GM12891 (cell line): ENCODE measurements around the gene ERLIN1. TPM values are rescaled to one million over a fixed set of nuclear protein-coding genes. Genes with fewer than 3 reads are reported as not detected.

Experiments used
- DNase-seq: peaks from one replicate; pipeline ENCODE4 v3.0.0; 2011; ENCODE audit warnings: low spot score; ENCODE audit not compliant: insufficient read length
- FAIRE-seq: peaks from 2 replicates; lab custom pipeline; 2011; peaks lifted over from hg19 to GRCh38; lab: Jason Lieb, UNC
- PAX5 ChIP-seq: IDR thresholded peaks from 2 replicates; pipeline ENCODE4 v1.6.1; 2011; ENCODE audit warnings: low read length, moderate library complexity, mild to moderate bottlenecking; ENCODE audit not compliant: insufficient read depth, severe bottlenecking
- POLR2A ChIP-seq: IDR thresholded peaks from 2 replicates; pipeline ENCODE4 v1.6.1; 2011; ENCODE audit warnings: low read depth, low read length, control low read depth
- POLR2AphosphoS5 ChIP-seq: IDR thresholded peaks from 2 replicates; pipeline ENCODE4 v1.6.1; 2011; ENCODE audit warnings: low read depth, low read length, control low read depth
- POU2F2 ChIP-seq: IDR thresholded peaks from 2 replicates; pipeline ENCODE4 v1.6.1; 2011; ENCODE audit warnings: low read depth, mild to moderate bottlenecking, control low read depth, low read length, moderate library complexity
- SPI1 ChIP-seq: IDR thresholded peaks from 2 replicates; pipeline ENCODE4 v1.6.1; 2011; ENCODE audit warnings: low read depth, low read length, control low read depth
- TAF1 ChIP-seq: IDR thresholded peaks from 2 replicates; pipeline ENCODE4 v1.6.1; 2011; ENCODE audit warnings: low read depth, low read length, control low read depth
- polyA plus RNA-seq: library from polyadenylated mRNA; unstranded; fragments of >200 nt; gene quantifications from one replicate; pipeline ENCODE4 v1.2.1, GENCODE V29; 2012; ENCODE audit warnings: low read depth, missing spikeins, inconsistent platforms; ENCODE audit not compliant: missing spikeins

The ERLIN1 gene
- polyA plus RNA-seq = 7.9 TPM

- TF ChIP-seq POU2F2 (no peak; the same call in 1 of the 2 replicates), SPI1 (no peak), PAX5 (peak; percentile 77), POLR2AphosphoS5 (peak; percentile 85), TAF1 (peak; percentile 59; the same call in 1 of the 2 replicates), POLR2A (peak; percentile 76)
- peak; percentile 99 for FAIRE-seq
- peak; percentile 77 for DNase-seq
These were observed at the start of gene ERLIN1 for GRCh38 chr10:100185364-100186252. TSS of gene ERLIN1 (minus strand) at chr10:100186029. CDS start at chr10:100185626, 403 bp downstream.

- no peak for TF ChIP-seq PAX5
- TF ChIP-seq TAF1 = no peak
- TF ChIP-seq POLR2AphosphoS5 = no peak
- no peak for TF ChIP-seq SPI1
- no peak for TF ChIP-seq POLR2A
- no peak for TF ChIP-seq POU2F2
- FAIRE-seq (no peak), DNase-seq (no peak)
These were observed 46.3 kb upstream of the ERLIN1 start for GRCh38 chr10:100232101-100232500.

DNA sequence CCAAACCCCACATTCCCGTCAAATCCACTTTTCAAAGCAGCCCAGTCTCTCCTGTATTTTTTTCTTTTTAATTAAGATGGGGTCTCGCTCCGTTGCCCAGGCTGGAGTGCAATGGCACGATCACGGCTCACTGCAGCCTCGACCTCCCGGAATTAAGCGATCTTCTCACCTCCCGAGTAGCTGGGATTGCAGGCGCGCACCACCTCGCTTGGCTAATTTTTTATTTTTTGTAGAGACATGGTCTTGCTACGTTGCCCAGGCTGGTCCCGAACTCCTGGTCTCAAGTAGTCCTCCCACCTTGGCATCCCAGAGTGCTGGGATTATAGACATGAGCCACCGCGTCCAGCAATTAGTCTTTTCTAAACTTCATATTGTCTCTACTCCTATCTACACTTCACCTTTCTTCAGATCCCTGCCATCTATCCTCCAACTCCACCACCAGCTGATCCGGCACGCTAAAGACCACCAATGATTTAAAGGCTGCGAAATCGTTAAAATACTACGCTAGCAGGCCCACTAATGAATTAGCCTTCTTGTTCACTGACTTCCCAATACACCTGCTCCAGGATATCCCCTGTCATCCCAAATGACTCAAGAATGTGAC is 44.1 kb upstream of the ERLIN1 start:
- DNase-seq (no peak), FAIRE-seq (no peak)
- TF ChIP-seq POU2F2 (no peak), POLR2A (no peak), POLR2AphosphoS5 (no peak), TAF1 (no peak), PAX5 (no peak), SPI1 (no peak)

DNA sequence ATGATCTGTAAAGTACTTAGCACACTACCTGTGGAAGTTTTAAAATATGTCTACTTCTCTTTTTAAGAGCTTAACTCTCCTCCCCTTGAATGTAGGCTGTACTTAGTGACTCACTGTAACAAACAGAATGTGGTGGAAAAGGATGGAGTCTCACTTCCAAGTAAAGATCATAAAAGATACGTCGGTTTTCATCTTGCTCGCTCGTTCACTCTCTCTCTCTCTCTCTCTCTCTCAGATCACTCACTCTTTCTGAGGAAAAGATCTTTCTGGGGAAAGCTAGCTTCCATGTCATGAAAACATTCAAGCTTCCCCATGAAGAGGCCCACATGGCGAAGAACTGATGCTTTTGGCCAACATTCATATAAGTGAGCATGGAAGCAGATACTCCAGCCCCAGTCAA is 38.0 kb upstream of the ERLIN1 start:
- FAIRE-seq (no peak), DNase-seq (no peak)
- TF ChIP-seq POLR2A = no peak
- no peak for TF ChIP-seq SPI1
- no peak for TF ChIP-seq TAF1
- no peak for TF ChIP-seq POU2F2
- no peak for TF ChIP-seq PAX5
- TF ChIP-seq POLR2AphosphoS5 = no peak

DNA sequence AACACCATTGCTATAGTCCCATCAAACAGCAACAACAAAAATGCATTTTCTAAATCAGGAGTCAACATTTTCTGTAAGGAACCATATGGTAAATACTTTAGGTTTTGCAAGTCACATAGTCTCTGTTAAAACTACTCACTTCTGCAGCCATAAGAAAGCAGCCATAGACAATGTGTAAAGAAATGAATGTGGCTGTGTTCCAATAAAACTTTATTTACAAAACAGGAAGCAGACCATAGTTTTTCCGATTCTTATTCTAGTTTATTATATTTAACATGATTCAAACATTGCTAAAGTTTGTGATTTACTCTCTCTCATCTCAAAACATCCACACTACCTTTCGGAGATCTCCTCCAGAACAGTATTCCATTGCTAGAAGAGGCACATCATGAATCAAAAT is 36.7 kb upstream of the ERLIN1 start:
- TF ChIP-seq SPI1 = no peak
- TF ChIP-seq POLR2AphosphoS5 = no peak
- no peak for TF ChIP-seq POU2F2
- TF ChIP-seq TAF1 = no peak
- no peak for TF ChIP-seq PAX5
- no peak for TF ChIP-seq POLR2A
- DNase-seq (no peak), FAIRE-seq (no peak)

GRCh38 chr10:100216006-100216405 is 30.2 kb upstream of the ERLIN1 start:
- TF ChIP-seq PAX5 (no peak), SPI1 (no peak), POU2F2 (no peak), TAF1 (no peak), POLR2A (no peak), POLR2AphosphoS5 (no peak)
- FAIRE-seq (no peak), DNase-seq (no peak)

- no peak for FAIRE-seq
- TF ChIP-seq POLR2A = no peak
- no peak for TF ChIP-seq POLR2AphosphoS5
- TF ChIP-seq SPI1 = no peak
- no peak for TF ChIP-seq PAX5
- TF ChIP-seq POU2F2 = no peak
- no peak for TF ChIP-seq TAF1
- DNase-seq = no peak
These were observed 23.5 kb upstream of the ERLIN1 start for GRCh38 chr10:100209303-100209702.

DNA sequence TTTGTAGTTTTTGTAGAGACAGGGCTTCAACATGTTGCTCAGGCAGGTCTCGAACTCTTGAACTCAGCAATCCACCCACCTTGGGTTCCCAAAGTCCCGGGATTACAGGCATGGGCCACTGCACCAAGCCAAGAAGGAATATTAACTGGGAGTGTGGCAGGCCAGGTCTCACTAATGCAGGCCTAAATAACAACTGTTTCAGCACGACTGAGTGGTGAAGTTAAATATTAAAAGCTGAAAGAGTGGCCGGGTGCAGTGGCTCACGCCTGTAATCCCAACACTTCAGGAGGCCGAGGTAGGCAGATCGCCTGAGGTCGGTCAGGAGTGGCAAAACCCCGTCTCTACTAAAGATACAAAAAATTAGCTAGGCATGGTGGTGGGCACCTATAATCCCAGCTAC is 22.4 kb upstream of the ERLIN1 start:
- no peak for TF ChIP-seq SPI1
- no peak for TF ChIP-seq POU2F2
- TF ChIP-seq PAX5 = no peak
- no peak for TF ChIP-seq TAF1
- no peak for TF ChIP-seq POLR2AphosphoS5
- no peak for TF ChIP-seq POLR2A
- FAIRE-seq = no peak
- no peak for DNase-seq

- no peak for FAIRE-seq
- TF ChIP-seq POLR2A (no peak), POU2F2 (no peak), PAX5 (no peak), TAF1 (no peak), SPI1 (no peak), POLR2AphosphoS5 (no peak)
- no peak for DNase-seq
These were observed 18.5 kb upstream of the ERLIN1 start for GRCh38 chr10:100204370-100204769.
